Caco-2 (cell line): ENCODE data around the gene TCF7L2. TPM values are rescaled to one million over a fixed set of nuclear protein-coding genes. Genes with fewer than 3 reads are reported as not detected.

Experiments
- BruUV-seq: library from RNA; stranded (reverse); fragments of 400-500 nt; replicated peaks from 2 replicates; lab custom pipeline; 2021; lab: Mats Ljungman, UMichigan
- CTCF ChIA-PET: fragments of 300-600 bp; sonication (Branson Sonifier 250); formaldehyde crosslinking; loops from one replicate; lab custom pipeline; 2022; ENCODE audit warnings: antibody characterized with exemption; lab: Charles Lee
- POLR2A ChIA-PET: fragments of 300-600 bp; sonication (Branson Sonifier 250); formaldehyde crosslinking; loops from one replicate; lab custom pipeline; 2022; ENCODE audit warnings: antibody characterized with exemption; lab: Charles Lee
- DNase-seq, 2 experiments: peaks; one replicate each; pipeline versions ENCODE4 v3.0.0 to v3.0.0-alpha.2; 2020 to 2022
- H3K27me3 ChIP-seq: replicated peaks from 2 replicates; pipeline ENCODE4 v1.6.0; 2011; ENCODE audit warnings: low read length; ENCODE audit not compliant: control insufficient read depth, insufficient read depth
- H3K36me3 ChIP-seq: 2 replicates; pipeline ENCODE4 v1.5.1; 2011; ENCODE audit warnings: low read length; ENCODE audit not compliant: control insufficient read depth, insufficient read depth
- H3K4me1 ChIP-seq: fragments of 250-450 bp; sonication (Bioruptor Pico); 2 replicates; pipeline ENCODE4 v1.5.1; 2020; ENCODE audit warnings: mild to moderate bottlenecking
- H3K4me3 ChIP-seq: 2 replicates; pipeline ENCODE4 v1.5.1; 2011; ENCODE audit warnings: low read depth, mild to moderate bottlenecking, control low read depth, low read length
- H3K9me3 ChIP-seq: fragments of 250-450 bp; sonication (Bioruptor Pico); 2 replicates; pipeline ENCODE4 v1.5.1; 2020; ENCODE audit warnings: mild to moderate bottlenecking, moderate library complexity
- H3K27ac Mint-ChIP-seq: one replicate; pipeline ENCODE4 v1.8.0; 2022; ENCODE audit warnings: mixed read lengths; ENCODE audit not compliant: unreplicated experiment
- H3K27me3 Mint-ChIP-seq: one replicate; pipeline ENCODE4 v1.8.0; 2022; ENCODE audit warnings: mixed read lengths; ENCODE audit not compliant: insufficient read depth, unreplicated experiment
- H3K36me3 Mint-ChIP-seq: one replicate; pipeline ENCODE4 v1.8.0; 2022; ENCODE audit warnings: mild to moderate bottlenecking, mixed read lengths; ENCODE audit not compliant: insufficient read depth, unreplicated experiment
- H3K4me1 Mint-ChIP-seq: one replicate; pipeline ENCODE4 v1.8.0; 2022; ENCODE audit warnings: low read depth, mixed read lengths; ENCODE audit not compliant: unreplicated experiment
- H3K4me3 Mint-ChIP-seq: one replicate; pipeline ENCODE4 v1.8.0; 2022; ENCODE audit warnings: mild to moderate bottlenecking, moderate library complexity, mixed read lengths; ENCODE audit not compliant: unreplicated experiment
- H3K9me3 Mint-ChIP-seq: one replicate; pipeline ENCODE4 v1.8.0; 2022; ENCODE audit warnings: mixed read lengths; ENCODE audit not compliant: unreplicated experiment
- CTCF ChIP-seq, 2 experiments: fragments of 200-600 bp in 1 of 2; IDR thresholded peaks; 1 replicate in 1 of 2; 2 replicates in 1 of 2; pipeline versions ENCODE4 v1.5.1 to v1.8.0; 2011 to 2022; ENCODE audit warnings: antibody characterized with exemption in 1 of 2, control low read depth in 1 of 2, inconsistent platforms in 1 of 2, low read depth in 1 of 2, low read length in 1 of 2, mild to moderate bottlenecking in 1 of 2, moderate library complexity in 1 of 2; ENCODE audit not compliant: insufficient read depth in 1 of 2, severe bottlenecking in 1 of 2, unreplicated experiment in 1 of 2
- intact Hi-C: fragments of 100-400 bp; cut with micrococcal nuclease; formaldehyde crosslinking; loops from one replicate; pipeline ENCODE4 v1.10.0; 2022; ENCODE audit not compliant: unreplicated experiment
- total RNA-seq: library from RNA; stranded (reverse); gene quantifications from 2 replicates; pipeline ENCODE4 v1.2.3, GENCODE V29; 2022

Gene TCF7L2
- total RNA-seq, 1 experiment from 2014 or later, result 45.4 TPM

GRCh38 chr10:112953174-112954159 is 3.4 kb downstream of the TCF7L2 start:
- TF ChIP-seq CTCF (IDR thresholded peaks at IDR 0.05; ENCODE audit: insufficient read depth in 1 of 2, low read depth in 1 of 2, low read length in 1 of 2, severe bottlenecking in 1 of 2, unreplicated experiment in 1 of 2), result no peak
- peak overlapping the region; percentile 90 for H3K4me3 Mint-ChIP-seq
- peaks cover 42% of the 10 kb centered on the region for H3K4me1 Mint-ChIP-seq
- no peaks in the 10 kb centered on the region for H3K27me3 Mint-ChIP-seq
- TSS peak; percentile 9 for BruUV-seq
- H3K27ac Mint-ChIP-seq, result peak overlapping the region; percentile 94
- Histone ChIP-seq H3K9me3 (no peaks in the 10 kb centered on the region), H3K4me1 (peaks cover 51% of the 10 kb centered on the region), H3K4me3 (peak overlapping the region; percentile 87), H3K36me3 (peaks cover 2% of the 10 kb centered on the region; the same call in 1 of the 2 replicates), H3K27me3 (no peaks in the 10 kb centered on the region)
- ChIA-PET POLR2A (interaction anchor here (0.8 kb wide), 1 partner anchor 16 kb away, joined by 3 read pairs; no protein-coding TSS in a partner anchor), CTCF (no interaction called here)
- peak in 1 of 2 experiments; percentile 42 for DNase-seq
- peaks cover 73% of the 10 kb centered on the region for H3K36me3 Mint-ChIP-seq
- H3K9me3 Mint-ChIP-seq, result no peaks in the 10 kb centered on the region
- intact Hi-C loops, result loop anchor here (2.0 to 5.0 kb wide), 3 partner anchors 134 to 389 kb away; no protein-coding TSS in a partner anchor

- H3K27me3 Mint-ChIP-seq, result no peaks in the 10 kb centered on the region
- intact Hi-C loops, result loop anchor here (5.0 kb wide), 2 partner anchors 132 to 178 kb away; no protein-coding TSS in a partner anchor
Measured at GRCh38 chr10:112954974-112955581, 5.0 kb downstream of the TCF7L2 start.

More at GRCh38 chr10:112954974-112955581, 5.0 kb downstream of the TCF7L2 start:
- no peak for DNase-seq
- ChIA-PET POLR2A (interaction anchor here (1.0 kb wide), 1 partner anchor 176 kb away, joined by 3 read pairs; no protein-coding TSS in a partner anchor), CTCF (interaction anchor here (1.2 kb wide), 1 partner anchor 15 kb away, joined by 3 read pairs; no protein-coding TSS in a partner anchor)
- Mint-ChIP-seq H3K4me1 (peaks cover 48% of the 10 kb centered on the region), H3K4me3 (peak overlapping the region; percentile 69), H3K36me3 (peaks cover 77% of the 10 kb centered on the region), H3K27ac (peak overlapping the region; percentile 79), H3K9me3 (no peaks in the 10 kb centered on the region)
- no peaks in the 10 kb centered on the region for H3K27me3 ChIP-seq
- BruUV-seq, result no TSS peak
- H3K4me1 ChIP-seq, result peaks cover 63% of the 10 kb centered on the region
- peaks cover 2% of the 10 kb centered on the region; the same call in 1 of the 2 replicates for H3K36me3 ChIP-seq
- no peak overlapping the region for H3K4me3 ChIP-seq
- no peaks in the 10 kb centered on the region for H3K9me3 ChIP-seq
- no peak for TF ChIP-seq CTCF (IDR thresholded peaks at IDR 0.05; ENCODE audit: insufficient read depth in 1 of 2, low read depth in 1 of 2, low read length in 1 of 2, severe bottlenecking in 1 of 2, unreplicated experiment in 1 of 2)
